SK-N-SH (cell line): Measurements from ENCODE around the gene UQCRC1. TPM values are rescaled to one million over a fixed set of nuclear protein-coding genes. Genes with fewer than 3 reads are reported as not detected.

Source experiments
- CTCF ChIA-PET: fragments of 300-600, 350-600 bp; formaldehyde crosslinking; extraction: SDS; loops from one replicate; lab custom pipeline; 2021; lab: Yijun Ruan, JAX
- POLR2A ChIA-PET: fragments of 350-600 bp; sonication (Branson Sonifier 250); formaldehyde crosslinking; extraction: SDS; loops from one replicate; lab custom pipeline; 2020; ENCODE audit warnings: antibody characterized with exemption, inconsistent platforms; lab: Yijun Ruan, JAX
- DNase-seq: peaks from one replicate; pipeline ENCODE4 v3.0.0; 2012
- H2AFZ ChIP-seq: fragments of 200-600 bp; sonication (generic); 2 replicates; pipeline ENCODE4 v1.8.1; 2016; ENCODE audit warnings: antibody characterized with exemption, mild to moderate bottlenecking, low read depth
- H3F3A ChIP-seq: fragments of 200-600 bp; sonication (generic); replicated peaks from 2 replicates; pipeline ENCODE3; 2016; ENCODE audit warnings: antibody characterized with exemption, mild to moderate bottlenecking; ENCODE audit not compliant: insufficient read depth
- H3K27ac ChIP-seq, 2 experiments: fragments of 200-500 bp in 1 of 2; fragments of 200-600 bp in 1 of 2; sonication (Bioruptor generic) in 1 of 2; sonication (generic), shearing (Covaris generic) in 1 of 2; 2 replicates each; pipeline versions ENCODE4 v1.5.1 to v1.6.1; 2014 to 2016; ENCODE audit warnings: low read depth in 2 of 2, inconsistent platforms in 1 of 2, low read length in 1 of 2, mild to moderate bottlenecking in 1 of 2, mixed read lengths in 1 of 2
- H3K27me3 ChIP-seq: fragments of 200-600 bp; sonication (generic), shearing (Covaris generic); 2 replicates; pipeline ENCODE4 v1.6.1; 2016; ENCODE audit warnings: mixed run types; ENCODE audit not compliant: insufficient read depth
- H3K36me3 ChIP-seq, 2 experiments: fragments of 200-500 bp in 1 of 2; fragments of 200-600 bp in 1 of 2; sonication (Bioruptor generic) in 1 of 2; sonication (generic) in 1 of 2; replicated peaks in 1 of 2; 2 replicates each; pipeline versions ENCODE3 to v1.5.1; 2014 to 2016; ENCODE audit warnings: low read length in 1 of 2, mild to moderate bottlenecking in 1 of 2; ENCODE audit not compliant: insufficient read depth in 2 of 2, control insufficient read depth in 1 of 2
- H3K4me1 ChIP-seq, 2 experiments: fragments of 200-500 bp in 1 of 2; fragments of 200-600 bp in 1 of 2; sonication (Bioruptor generic) in 1 of 2; sonication (generic), shearing (Covaris generic) in 1 of 2; 2 replicates each; pipeline versions ENCODE4 v1.5.1 to v1.6.1; 2014 to 2016; ENCODE audit warnings: low read depth in 1 of 2, low read length in 1 of 2, mixed run types in 1 of 2; ENCODE audit not compliant: insufficient read depth in 2 of 2, control insufficient read depth in 1 of 2
- H3K4me2 ChIP-seq: fragments of 200-600 bp; sonication (generic), shearing (Covaris generic); 2 replicates; pipeline ENCODE4 v1.6.1; 2017; ENCODE audit warnings: mixed run types
- H3K4me3 ChIP-seq, 2 experiments: fragments of 200-500 bp in 1 of 2; fragments of 200-600 bp in 1 of 2; sonication (Bioruptor generic) in 1 of 2; sonication (generic), shearing (Covaris generic) in 1 of 2; 2 replicates each; pipeline versions ENCODE4 v1.5.1 to v1.8.1; 2014 to 2016; ENCODE audit warnings: low read depth in 2 of 2, inconsistent platforms in 1 of 2, low read length in 1 of 2, mild to moderate bottlenecking in 1 of 2, mixed read lengths in 1 of 2, moderate library complexity in 1 of 2
- H3K79me2 ChIP-seq: fragments of 200-600 bp; sonication (generic); 2 replicates; pipeline ENCODE4 v1.8.1; 2017; ENCODE audit warnings: mild to moderate bottlenecking; ENCODE audit not compliant: insufficient read depth
- H3K9ac ChIP-seq: fragments of 200-600 bp; sonication (generic); 2 replicates; pipeline ENCODE4 v1.6.1; 2017; ENCODE audit warnings: mixed run types
- H3K9me2 ChIP-seq: fragments of 200-600 bp; sonication (generic); 2 replicates; pipeline ENCODE4 v1.6.1; 2017; ENCODE audit warnings: mixed run types
- H3K9me3 ChIP-seq: fragments of 200-600 bp; sonication (generic); 2 replicates; pipeline ENCODE4 v1.6.1; 2017; ENCODE audit warnings: mixed run types, mild to moderate bottlenecking, moderate library complexity
- H4K20me1 ChIP-seq: fragments of 200-600 bp; sonication (generic); 2 replicates; pipeline ENCODE4 v1.6.1; 2017; ENCODE audit warnings: mild to moderate bottlenecking, mixed run types; ENCODE audit not compliant: insufficient read depth
- EP300 ChIP-seq, 2 experiments: IDR thresholded peaks; 2 replicates each; pipeline versions ENCODE4 v1.4.0 to v1.6.1; 2012; ENCODE audit warnings: borderline replicate concordance in 1 of 2, low read depth in 1 of 2, low read length in 1 of 2
- EZH2phosphoT487 ChIP-seq: fragments of 200-600 bp; sonication (generic); IDR thresholded peaks from 2 replicates; pipeline ENCODE4 v1.6.1; 2017; ENCODE audit warnings: low read depth, mixed run types, mild to moderate bottlenecking, antibody characterized with exemption, moderate library complexity, borderline replicate concordance
- FOSL2 ChIP-seq: IDR thresholded peaks from 2 replicates; pipeline ENCODE4 v1.4.0; 2012; ENCODE audit warnings: low read depth, mild to moderate bottlenecking, moderate library complexity, borderline replicate concordance
- FOXJ3 ChIP-seq: sonication (generic); formaldehyde crosslinking; IDR thresholded peaks from 2 replicates; pipeline ENCODE4 v1.5.1; 2020; ENCODE audit warnings: mild to moderate bottlenecking, missing genetic modification reagents
- GABPA ChIP-seq: IDR thresholded peaks from 2 replicates; pipeline ENCODE4 v1.4.0; 2012; ENCODE audit warnings: low read depth, mild to moderate bottlenecking
- GATA2 ChIP-seq: sonication (generic); formaldehyde crosslinking; IDR thresholded peaks from 2 replicates; pipeline ENCODE4 v1.5.0; 2020; ENCODE audit warnings: mild to moderate bottlenecking, missing genetic modification reagents
- NRF1 ChIP-seq: IDR thresholded peaks from 2 replicates; pipeline ENCODE4 v1.6.1; 2012; ENCODE audit warnings: low read depth, mild to moderate bottlenecking, low read length
- POLR2AphosphoS5 ChIP-seq: IDR thresholded peaks from 2 replicates; pipeline ENCODE4 v1.6.1; 2012; ENCODE audit warnings: low read depth, low read length
- RAD21 ChIP-seq: IDR thresholded peaks from 2 replicates; pipeline ENCODE4 v1.6.1; 2012; ENCODE audit warnings: mild to moderate bottlenecking, low read length
- REST ChIP-seq: IDR thresholded peaks from 2 replicates; pipeline ENCODE4 v1.6.1; 2012; ENCODE audit warnings: mild to moderate bottlenecking, low read depth, low read length, moderate library complexity
- RFX5 ChIP-seq: IDR thresholded peaks from 2 replicates; pipeline ENCODE4 v1.6.1; 2012; ENCODE audit warnings: mild to moderate bottlenecking, improper control_type of control experiment, low read length
- RXRA ChIP-seq: IDR thresholded peaks from 2 replicates; pipeline ENCODE4 v1.4.0; 2012; ENCODE audit warnings: low read depth, mild to moderate bottlenecking, borderline replicate concordance
- USF2 ChIP-seq: fragments of 150-350 bp; IDR thresholded peaks from 2 replicates; pipeline ENCODE4 v1.6.1; 2017; ENCODE audit warnings: antibody characterized with exemption, low read length, low read depth, borderline replicate concordance
- WGBS: methylation state at CpG from one replicate; pipeline ENCODE4 v1.1.6; 2017; ENCODE audit warnings: low lambda C conversion rate; 5-methylcytosine and 5-hydroxymethylcytosine counted together
- polyA plus RNA-seq, 3 experiments: library from polyadenylated mRNA; depleted of rRNA; stranded (reverse); fragments of >200 nt; gene quantifications; 2 replicates each; pipeline ENCODE4 v1.2.3, GENCODE V29; 2012

The UQCRC1 gene
- polyA plus RNA-seq, 1 of the 3 experiments (the other 2 are of a cell fraction) = 284 TPM

GRCh38 chr3:48553886-48554845 is 55.3 kb downstream of the UQCRC1 start:
- Histone ChIP-seq H3K4me2 (no peak overlapping the region; the same call in 1 of the 2 replicates), H3K79me2 (peaks cover 15% of the 10 kb centered on the region; the same call in 1 of the 2 replicates), H3K9me2 (no peaks in the 10 kb centered on the region), H2AFZ (no peak overlapping the region), H4K20me1 (no peaks in the 10 kb centered on the region), H3K9me3 (no peaks in the 10 kb centered on the region), H3F3A (peaks cover 9% of the 10 kb centered on the region), H3K36me3 (no peaks in the 10 kb centered on the region), H3K9ac (no peak overlapping the region)
- ChIA-PET CTCF (interaction anchor here (0.6 to 12.6 kb wide), 6 partner anchors 9 to 786 kb away, joined by 3 to 136 read pairs (median 7); partner anchors contain the start of gene USP4), POLR2A (no interaction called here)
- no peak for DNase-seq
- TF ChIP-seq RXRA = no peak
- no peak for TF ChIP-seq USF2
- TF ChIP-seq GABPA = no peak
- no peak for TF ChIP-seq POLR2AphosphoS5
- TF ChIP-seq REST = no peak
- no peak for TF ChIP-seq EP300 (IDR thresholded peaks at IDR 0.05; ENCODE audit: borderline replicate concordance in 1 of 2, low read depth in 1 of 2, low read length in 1 of 2)
- no peak for TF ChIP-seq FOXJ3 (CRISPR knock-in tag)
- TF ChIP-seq GATA2 (CRISPR knock-in tag) = no peak
- TF ChIP-seq RFX5 = no peak
- TF ChIP-seq RAD21 = no peak
- no peak for TF ChIP-seq FOSL2
- TF ChIP-seq NRF1 = no peak
- no peak for TF ChIP-seq EZH2phosphoT487
- TF ChIP-seq, all 33 proteins: peak for 0
- WGBS = 83% methylated on average over 9 of the region's 14 CpGs
- H3K27ac ChIP-seq = no peak overlapping the region
- peaks cover 14 to 32% of the 10 kb centered on the region in 2 experiments; a peak in 3 of 4 replicates for H3K4me1 ChIP-seq
- no peak overlapping the region for H3K4me3 ChIP-seq
- no peaks in the 10 kb centered on the region for H3K27me3 ChIP-seq
